ENCODE results near the gene NAT16. TPM values are rescaled to one million over a fixed set of nuclear protein-coding genes. Genes with fewer than 3 reads are reported as not detected.
A peak's percentile ranks its signal among the peaks of the same experiment; 100 is the strongest.

NAT16 gene
- total RNA-seq, 1 donor from 2014 or later, result not detected

- H3K27ac ChIP-seq, result no peak overlapping the region
- no peaks in the 10 kb centered on the region for H3K36me3 ChIP-seq
- H3K36me3 Mint-ChIP-seq, result peaks cover 2% of the 10 kb centered on the region
- H3K4me3 Mint-ChIP-seq, result no peak overlapping the region
- no peaks in the 10 kb centered on the region for H3K79me2 ChIP-seq (ENCODE audit: low read depth)
- no peak for DNase-seq (ENCODE audit: low spot score)
- TF ChIP-seq CTCF (IDR thresholded peaks at IDR 0.05) (no peak), EZH2phosphoT487 (IDR thresholded peaks at IDR 0.05) (no peak)
- peaks cover 8% of the 10 kb centered on the region for H3K27me3 Mint-ChIP-seq (ENCODE audit: insufficient read depth, low read depth)
- H3K4me1 ChIP-seq, result no peaks in the 10 kb centered on the region
- H3K4me2 ChIP-seq, result no peak overlapping the region
- no peak overlapping the region for H3K9ac ChIP-seq
- no peaks in the 10 kb centered on the region for H3K27me3 ChIP-seq
- H4K20me1 ChIP-seq (ENCODE audit: low read depth), result no peaks in the 10 kb centered on the region
- H3F3A ChIP-seq (ENCODE audit: low read depth), result no peaks in the 10 kb centered on the region
- no peak overlapping the region for H3K27ac Mint-ChIP-seq
- no peak overlapping the region for H3K4me3 ChIP-seq
- no peaks in the 10 kb centered on the region for H3K9me3 Mint-ChIP-seq
- H2AFZ ChIP-seq (replicated peaks), result no peak overlapping the region
- no peaks in the 10 kb centered on the region for H3K9me3 ChIP-seq (ENCODE audit: low read depth)
- H3K4me1 Mint-ChIP-seq, result peaks cover 3% of the 10 kb centered on the region
Measured at GRCh38 chr7:101210143-101210542, 30.1 kb upstream of the NAT16 start.

GRCh38 chr7:101208794-101209193 is 28.7 kb upstream of the NAT16 start:
- Histone ChIP-seq H3K4me2 (no peak overlapping the region), H2AFZ (replicated peaks) (no peak overlapping the region), H3K9ac (no peak overlapping the region), H3K27ac (no peak overlapping the region), H3K27me3 (peaks cover 3% of the 10 kb centered on the region), H3K4me1 (no peaks in the 10 kb centered on the region), H3K36me3 (no peaks in the 10 kb centered on the region), H3K4me3 (no peak overlapping the region), H3K9me3 (ENCODE audit: low read depth) (no peaks in the 10 kb centered on the region), H3F3A (ENCODE audit: low read depth) (no peaks in the 10 kb centered on the region), H3K79me2 (ENCODE audit: low read depth) (no peaks in the 10 kb centered on the region), H4K20me1 (ENCODE audit: low read depth) (no peaks in the 10 kb centered on the region)
- Mint-ChIP-seq H3K4me3 (no peak overlapping the region), H3K9me3 (no peaks in the 10 kb centered on the region), H3K36me3 (peaks cover 2% of the 10 kb centered on the region), H3K4me1 (no peaks in the 10 kb centered on the region), H3K27me3 (ENCODE audit: insufficient read depth, low read depth) (peaks cover 12% of the 10 kb centered on the region), H3K27ac (no peak overlapping the region)
- DNase-seq (ENCODE audit: low spot score), result no peak
- no peak for TF ChIP-seq EZH2 (IDR thresholded peaks at IDR 0.05)
- no peak for TF ChIP-seq EZH2phosphoT487 (IDR thresholded peaks at IDR 0.05)

DNA sequence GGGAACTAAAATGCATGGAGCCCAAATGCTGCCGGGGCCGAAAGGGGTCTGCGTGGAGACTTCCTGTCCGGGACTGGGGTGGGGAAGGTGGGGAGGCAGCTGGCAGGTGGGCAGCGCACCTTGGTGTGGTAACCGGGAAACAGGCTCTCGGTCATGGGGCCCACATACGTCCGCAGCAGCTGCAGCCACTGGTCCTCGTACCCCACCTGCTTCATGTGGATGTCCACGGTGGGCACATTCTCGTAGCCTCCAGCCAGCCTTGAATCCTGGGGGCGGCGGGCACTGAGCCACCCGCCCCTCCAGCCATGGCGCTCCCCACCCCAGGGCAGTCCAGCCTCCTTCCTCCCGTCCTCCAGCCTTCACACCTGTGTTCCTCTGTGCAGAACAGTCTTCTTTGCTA is 27.4 kb upstream of the NAT16 start:
- Histone ChIP-seq H3K4me1 (no peaks in the 10 kb centered on the region), H2AFZ (replicated peaks) (no peak overlapping the region), H4K20me1 (ENCODE audit: low read depth) (no peaks in the 10 kb centered on the region), H3K4me3 (no peak overlapping the region), H3K4me2 (no peak overlapping the region), H3K79me2 (ENCODE audit: low read depth) (no peaks in the 10 kb centered on the region), H3K36me3 (no peaks in the 10 kb centered on the region), H3K9me3 (ENCODE audit: low read depth) (no peaks in the 10 kb centered on the region), H3K9ac (no peak overlapping the region), H3K27ac (no peak overlapping the region), H3K27me3 (peaks cover 17% of the 10 kb centered on the region), H3F3A (ENCODE audit: low read depth) (no peaks in the 10 kb centered on the region)
- Mint-ChIP-seq H3K4me3 (peak overlapping the region; percentile 48), H3K4me1 (no peaks in the 10 kb centered on the region), H3K27ac (no peak overlapping the region), H3K27me3 (ENCODE audit: insufficient read depth, low read depth) (peaks cover 19% of the 10 kb centered on the region), H3K36me3 (peaks cover 2% of the 10 kb centered on the region), H3K9me3 (no peaks in the 10 kb centered on the region)
- DNase-seq (ENCODE audit: low spot score), result no peak
- TF ChIP-seq EZH2phosphoT487 (IDR thresholded peaks at IDR 0.05) (no peak), CTCF (IDR thresholded peaks at IDR 0.05) (no peak), EZH2 (IDR thresholded peaks at IDR 0.05) (no peak)

- Histone ChIP-seq H3F3A (ENCODE audit: low read depth) (no peaks in the 10 kb centered on the region), H3K27ac (no peak overlapping the region), H2AFZ (replicated peaks) (no peak overlapping the region), H3K4me1 (no peaks in the 10 kb centered on the region), H4K20me1 (ENCODE audit: low read depth) (no peaks in the 10 kb centered on the region), H3K36me3 (no peaks in the 10 kb centered on the region), H3K9ac (no peak overlapping the region), H3K9me3 (ENCODE audit: low read depth) (no peaks in the 10 kb centered on the region), H3K79me2 (ENCODE audit: low read depth) (no peaks in the 10 kb centered on the region), H3K27me3 (peaks cover 25% of the 10 kb centered on the region), H3K4me3 (no peak overlapping the region), H3K4me2 (no peak overlapping the region)
- Mint-ChIP-seq H3K27me3 (ENCODE audit: insufficient read depth, low read depth) (peaks cover 22% of the 10 kb centered on the region), H3K36me3 (peaks cover 2% of the 10 kb centered on the region), H3K4me3 (no peak overlapping the region), H3K9me3 (no peaks in the 10 kb centered on the region), H3K4me1 (no peaks in the 10 kb centered on the region), H3K27ac (no peak overlapping the region)
- DNase-seq (ENCODE audit: low spot score), result no peak
- TF ChIP-seq EZH2phosphoT487 (IDR thresholded peaks at IDR 0.05) (no peak), EZH2 (IDR thresholded peaks at IDR 0.05) (no peak), CTCF (IDR thresholded peaks at IDR 0.05) (no peak)
Measured at GRCh38 chr7:101206665-101207042, 26.6 kb upstream of the NAT16 start.

Measured in neural progenitor cell (in vitro differentiated cells).